EL (cell line): ENCODE results near the gene MAPRE2.

Source experiments
- DNase-seq: peaks from one replicate; pipeline ENCODE4 v3.0.0-alpha.2; 2016

Gene MAPRE2

GRCh38 chr18:35040988-35041814 is at the start of gene MAPRE2:
Gene MAPRE2, plus strand, starts transcription at chr18:35041413. Its CDS starts 127 bp downstream, at chr18:35041540.
- peak; percentile 97 for DNase-seq

- DNase-seq = no peak
Observed at GRCh38 chr18:34991561-34991960, 49.7 kb upstream of the MAPRE2 start.

- DNase-seq = no peak
Observed at GRCh38 chr18:34993289-34993688, 47.9 kb upstream of the MAPRE2 start.

GRCh38 chr18:34995746-34996145 is 45.5 kb upstream of the MAPRE2 start:
- no peak for DNase-seq

- DNase-seq = no peak
Observed at GRCh38 chr18:34998661-34999060, 42.6 kb upstream of the MAPRE2 start.

- DNase-seq = no peak
Observed at GRCh38 chr18:34999756-35000289, 41.4 kb upstream of the MAPRE2 start.

GRCh38 chr18:35000457-35000856 is 40.8 kb upstream of the MAPRE2 start:
- DNase-seq = no peak

- no peak for DNase-seq
Observed at GRCh38 chr18:35002120-35002519, 39.1 kb upstream of the MAPRE2 start.

- peak; percentile 67 for DNase-seq
Observed at GRCh38 chr18:35005963-35006577, 35.1 kb upstream of the MAPRE2 start.

GRCh38 chr18:35010156-35010555 is 31.1 kb upstream of the MAPRE2 start:
- no peak for DNase-seq

GRCh38 chr18:35010993-35011392 is 30.2 kb upstream of the MAPRE2 start:
- DNase-seq = no peak

GRCh38 chr18:35019933-35020332 is 21.3 kb upstream of the MAPRE2 start:
- no peak for DNase-seq

GRCh38 chr18:35022426-35023001 is 18.7 kb upstream of the MAPRE2 start:
- DNase-seq = no peak

- DNase-seq = no peak
Observed at GRCh38 chr18:35024196-35024595, 17.0 kb upstream of the MAPRE2 start.

- peak; percentile 55 for DNase-seq
Observed at GRCh38 chr18:35024965-35025364, 16.2 kb upstream of the MAPRE2 start.

- no peak for DNase-seq
Observed at GRCh38 chr18:35026407-35027061, 14.7 kb upstream of the MAPRE2 start.

GRCh38 chr18:35027206-35027605 is 14.0 kb upstream of the MAPRE2 start:
- DNase-seq = no peak

- DNase-seq = peak; percentile 45
Observed at GRCh38 chr18:35028536-35028935, 12.7 kb upstream of the MAPRE2 start.

- peak; percentile 86 for DNase-seq
Observed at GRCh38 chr18:35029103-35029502, 12.1 kb upstream of the MAPRE2 start.

- DNase-seq = peak; percentile 40
Observed at GRCh38 chr18:35029770-35030169, 11.4 kb upstream of the MAPRE2 start.

- no peak for DNase-seq
Observed at GRCh38 chr18:35030277-35030989, 10.8 kb upstream of the MAPRE2 start.

GRCh38 chr18:35032113-35032512 is 9.1 kb upstream of the MAPRE2 start:
- no peak for DNase-seq

- no peak for DNase-seq
Observed at GRCh38 chr18:35038029-35038428, 3.2 kb upstream of the MAPRE2 start.
